Rectal smooth muscle tissue (tissue), 1 donor: ENCODE measurements around the gene EDA2R.
A peak's percentile ranks its signal among the peaks of the same experiment; 100 is the strongest.

Source experiments
- H3K27ac ChIP-seq: one replicate; pipeline ENCODE4 v1.7.0; 2013; ENCODE audit warnings: low read depth, low read length, inconsistent platforms
- H3K27me3 ChIP-seq: one replicate; pipeline ENCODE4 v1.7.0; 2013; ENCODE audit warnings: low read length; ENCODE audit not compliant: control insufficient read depth, insufficient read depth
- H3K36me3 ChIP-seq: one replicate; pipeline ENCODE4 v1.7.0; 2013; ENCODE audit warnings: low read length; ENCODE audit not compliant: control insufficient read depth, insufficient read depth
- H3K4me1 ChIP-seq: one replicate; pipeline ENCODE4 v1.7.0; 2013; ENCODE audit warnings: low read length; ENCODE audit not compliant: control insufficient read depth, insufficient read depth
- H3K4me3 ChIP-seq: one replicate; pipeline ENCODE4 v1.7.0; 2013; ENCODE audit warnings: low read length
- H3K9ac ChIP-seq: one replicate; pipeline ENCODE4 v1.7.0; 2013; ENCODE audit warnings: low read length

EDA2R gene

GRCh38 chrX:66638591-66639500 is at the start of gene EDA2R:
EDA2R (minus strand) TSS chrX:66639078; CDS start chrX:66616020, 23,058 bp downstream.
- H3K9ac ChIP-seq = no peak within 1 kb of the TSS
- H3K36me3 ChIP-seq = no peaks in the 10 kb centered on the region
- peak within 1 kb of the TSS; percentile 52 for H3K4me3 ChIP-seq
- no peak within 1 kb of the TSS for H3K27ac ChIP-seq
- H3K27me3 ChIP-seq = no peaks in the 10 kb centered on the region
- H3K4me1 ChIP-seq = no peaks in the 10 kb centered on the region

GRCh38 chrX:66684196-66684595 is 45.3 kb upstream of the EDA2R start:
- H3K4me3 ChIP-seq = no peak overlapping the region
- no peak overlapping the region for H3K27ac ChIP-seq
- H3K36me3 ChIP-seq = no peaks in the 10 kb centered on the region
- no peaks in the 10 kb centered on the region for H3K4me1 ChIP-seq
- no peak overlapping the region for H3K9ac ChIP-seq
- H3K27me3 ChIP-seq = no peaks in the 10 kb centered on the region

GRCh38 chrX:66680451-66680850 is 41.6 kb upstream of the EDA2R start:
- Histone ChIP-seq H3K27me3 (no peaks in the 10 kb centered on the region), H3K4me1 (no peaks in the 10 kb centered on the region), H3K27ac (no peak overlapping the region), H3K9ac (no peak overlapping the region), H3K36me3 (no peaks in the 10 kb centered on the region), H3K4me3 (no peak overlapping the region)

- H3K4me3 ChIP-seq = no peak overlapping the region
- no peak overlapping the region for H3K9ac ChIP-seq
- H3K36me3 ChIP-seq = no peaks in the 10 kb centered on the region
- H3K27ac ChIP-seq = no peak overlapping the region
- H3K27me3 ChIP-seq = no peaks in the 10 kb centered on the region
- no peaks in the 10 kb centered on the region for H3K4me1 ChIP-seq
Measured at GRCh38 chrX:66677430-66677829, 38.6 kb upstream of the EDA2R start.

GRCh38 chrX:66676990-66677389 is 38.1 kb upstream of the EDA2R start:
- Histone ChIP-seq H3K36me3 (no peaks in the 10 kb centered on the region), H3K27ac (no peak overlapping the region), H3K9ac (no peak overlapping the region), H3K4me1 (no peaks in the 10 kb centered on the region), H3K27me3 (no peaks in the 10 kb centered on the region), H3K4me3 (no peak overlapping the region)

GRCh38 chrX:66676413-66676812 is 37.5 kb upstream of the EDA2R start:
- no peaks in the 10 kb centered on the region for H3K36me3 ChIP-seq
- H3K27me3 ChIP-seq = no peaks in the 10 kb centered on the region
- H3K27ac ChIP-seq = no peak overlapping the region
- H3K9ac ChIP-seq = no peak overlapping the region
- H3K4me1 ChIP-seq = no peaks in the 10 kb centered on the region
- H3K4me3 ChIP-seq = no peak overlapping the region

- Histone ChIP-seq H3K27ac (no peak overlapping the region), H3K4me3 (no peak overlapping the region)
Measured at GRCh38 chrX:66675541-66675940, 36.7 kb upstream of the EDA2R start.

GRCh38 chrX:66674506-66674905 is 35.6 kb upstream of the EDA2R start:
- Histone ChIP-seq H3K9ac (no peak overlapping the region), H3K4me1 (no peaks in the 10 kb centered on the region), H3K27me3 (no peaks in the 10 kb centered on the region), H3K27ac (no peak overlapping the region), H3K36me3 (no peaks in the 10 kb centered on the region), H3K4me3 (no peak overlapping the region)

More at GRCh38 chrX:66675541-66675940, 36.7 kb upstream of the EDA2R start:
- Histone ChIP-seq H3K36me3 (no peaks in the 10 kb centered on the region), H3K9ac (no peak overlapping the region), H3K4me1 (no peaks in the 10 kb centered on the region), H3K27me3 (no peaks in the 10 kb centered on the region)

GRCh38 chrX:66672106-66672505 is 33.2 kb upstream of the EDA2R start:
- Histone ChIP-seq H3K4me1 (no peaks in the 10 kb centered on the region), H3K36me3 (no peaks in the 10 kb centered on the region), H3K27me3 (no peaks in the 10 kb centered on the region), H3K9ac (no peak overlapping the region), H3K27ac (no peak overlapping the region), H3K4me3 (no peak overlapping the region)

GRCh38 chrX:66654411-66654810 is 15.5 kb upstream of the EDA2R start:
- H3K4me1 ChIP-seq = no peaks in the 10 kb centered on the region
- H3K4me3 ChIP-seq = no peak overlapping the region
- no peak overlapping the region for H3K9ac ChIP-seq
- no peak overlapping the region for H3K27ac ChIP-seq
- no peaks in the 10 kb centered on the region for H3K36me3 ChIP-seq
- H3K27me3 ChIP-seq = no peaks in the 10 kb centered on the region

- H3K27me3 ChIP-seq = no peaks in the 10 kb centered on the region
- H3K4me1 ChIP-seq = no peaks in the 10 kb centered on the region
- H3K27ac ChIP-seq = no peak overlapping the region
- no peaks in the 10 kb centered on the region for H3K36me3 ChIP-seq
- no peak overlapping the region for H3K9ac ChIP-seq
- no peak overlapping the region for H3K4me3 ChIP-seq
Measured at GRCh38 chrX:66635360-66635759, 3.5 kb downstream of the EDA2R start.

GRCh38 chrX:66634272-66634671 is 4.6 kb downstream of the EDA2R start:
- H3K4me3 ChIP-seq = no peak overlapping the region
- no peaks in the 10 kb centered on the region for H3K4me1 ChIP-seq
- no peaks in the 10 kb centered on the region for H3K36me3 ChIP-seq
- no peaks in the 10 kb centered on the region for H3K27me3 ChIP-seq
- no peak overlapping the region for H3K9ac ChIP-seq
- no peak overlapping the region for H3K27ac ChIP-seq

- no peaks in the 10 kb centered on the region for H3K27me3 ChIP-seq
- no peaks in the 10 kb centered on the region for H3K4me1 ChIP-seq
- H3K27ac ChIP-seq = no peak overlapping the region
- no peaks in the 10 kb centered on the region for H3K36me3 ChIP-seq
- no peak overlapping the region for H3K9ac ChIP-seq
- no peak overlapping the region for H3K4me3 ChIP-seq
Measured at GRCh38 chrX:66633541-66633940, 5.3 kb downstream of the EDA2R start.
